Mesenteric fat pad (tissue), 1 donor: ENCODE results near the gene FBXO30. TPM values are rescaled to one million over a fixed set of nuclear protein-coding genes. Genes with fewer than 3 reads are reported as not detected.

Experiments used
- DNase-seq: peaks from one replicate; pipeline ENCODE4 v3.0.0-alpha.2; 2020; ENCODE audit warnings: low spot score
- total RNA-seq: library from RNA; stranded (reverse); fragmentation: NEBNext Ultra II Directional; extraction: Animal tissue kit (Norgen Biotek cat#: 25700); gene quantifications from one replicate; pipeline ENCODE4 v1.2.1, GENCODE V29; 2021
- donor health status: DM: yes; HTN: yes; CAD: no.

The FBXO30 gene
- total RNA-seq, 1 donor from 2014 or later: 8.1 TPM

- no peak for DNase-seq
Observed at GRCh38 chr6:145755682-145756081, 58.9 kb downstream of the FBXO30 start.

DNA sequence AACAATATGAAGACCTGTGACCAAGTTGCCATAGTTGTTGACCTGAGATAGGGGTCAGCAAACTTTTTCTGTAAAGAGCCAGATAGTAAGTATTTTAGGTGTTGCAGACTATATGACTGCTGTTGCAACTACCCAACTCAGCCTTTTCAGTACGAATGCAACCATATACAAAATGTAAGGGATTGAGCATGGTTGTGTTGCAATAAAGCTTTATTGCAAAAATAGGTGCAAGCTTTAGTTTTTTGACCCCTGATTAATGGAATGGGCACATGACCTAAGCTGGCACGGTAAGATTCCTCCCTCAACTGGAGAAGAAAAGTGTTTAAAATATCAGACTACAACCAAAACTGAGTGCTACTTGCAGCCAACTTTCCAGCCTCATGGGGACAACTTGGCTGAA lies 62.0 kb downstream of the FBXO30 start:
- no peak for DNase-seq

DNA sequence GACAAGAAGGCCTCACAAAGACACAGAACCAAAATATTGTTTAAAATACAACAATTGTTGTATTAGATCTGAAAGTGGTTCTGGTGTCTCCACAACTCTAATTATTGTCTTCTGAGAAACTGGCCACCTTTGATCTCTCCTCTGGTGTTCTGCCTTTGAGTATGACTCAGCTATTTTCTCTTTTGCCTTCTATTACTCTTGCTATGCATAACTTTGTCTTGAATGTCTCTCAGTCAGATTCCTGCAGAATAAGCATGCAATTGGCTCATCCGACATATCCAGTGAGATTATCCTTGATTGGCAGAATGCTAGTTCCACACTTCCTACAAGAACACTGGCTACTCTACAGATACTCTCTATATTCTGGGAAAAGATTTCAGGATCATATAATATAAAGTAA lies 65.0 kb downstream of the FBXO30 start:
- DNase-seq: no peak

DNA sequence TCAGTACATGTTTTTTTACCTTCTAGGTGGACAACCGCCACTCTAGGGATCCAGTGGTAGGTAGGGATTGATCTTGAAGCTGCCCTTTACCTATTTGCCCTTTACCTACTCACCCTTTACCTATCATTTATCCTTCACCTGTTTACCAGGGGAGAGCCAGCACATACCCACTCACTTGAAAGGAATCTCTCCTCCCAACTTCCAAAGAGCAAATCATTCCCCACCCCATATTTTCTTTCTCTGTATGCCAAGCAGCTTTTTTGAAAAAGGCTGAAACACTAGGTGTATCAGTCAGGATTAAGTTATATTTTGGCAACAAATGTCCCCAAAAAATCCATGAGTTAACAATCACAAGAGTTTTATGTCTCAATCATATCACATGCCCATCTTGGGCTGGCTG lies 68.7 kb downstream of the FBXO30 start:
- no peak for DNase-seq

DNA sequence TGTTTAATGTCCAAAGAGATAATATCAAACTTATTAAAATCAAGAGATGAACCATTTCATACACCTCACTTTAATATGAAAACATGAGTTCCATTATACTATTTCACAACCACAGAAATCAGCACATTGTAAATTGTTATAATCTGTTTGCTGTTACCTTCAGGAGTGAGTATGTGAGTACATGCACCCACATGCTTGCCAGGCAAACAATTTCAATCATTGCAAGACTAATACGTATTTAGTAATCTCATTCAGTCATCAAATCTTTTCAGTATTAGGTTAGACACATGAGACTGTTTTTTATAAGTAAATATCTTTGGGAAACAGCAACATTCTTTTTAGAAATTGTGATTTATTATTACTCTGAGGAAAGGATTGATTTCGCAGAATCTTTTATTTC lies 70.0 kb downstream of the FBXO30 start:
- no peak for DNase-seq

Other genes with a start within 250 kb of the FBXO30 start
- 12.8 TPM for gene EPM2A, start 79.3 kb downstream of the FBXO30 start, total RNA-seq
- 19.6 TPM for gene SHPRH, start 149.6 kb upstream of the FBXO30 start, total RNA-seq
- gene GRM1, start 214.3 kb upstream of the FBXO30 start, total RNA-seq: not detected